Astrocyte (in vitro differentiated cells and primary cell): Measurements from ENCODE around the gene PRKRA. TPM values are rescaled to one million over a fixed set of nuclear protein-coding genes. Genes with fewer than 3 reads are reported as not detected.

Source experiments
- DNase-seq: peaks from one replicate; pipeline ENCODE4 v3.0.0-alpha.2; 2010; ENCODE audit warnings: low read depth
- FAIRE-seq: peaks from 2 replicates; lab custom pipeline; 2011; peaks lifted over from hg19 to GRCh38; lab: Jason Lieb, UNC
- H2AFZ ChIP-seq: 2 replicates; pipeline ENCODE4 v1.6.0; 2012; ENCODE audit warnings: low read depth, low read length, inconsistent platforms
- H3K27ac ChIP-seq: 2 replicates; pipeline ENCODE4 v1.5.1; 2011; ENCODE audit warnings: low read depth, low read length, inconsistent platforms
- H3K27me3 ChIP-seq: 2 replicates; pipeline ENCODE4 v1.6.0; 2011; ENCODE audit warnings: low read length, inconsistent platforms; ENCODE audit not compliant: insufficient read depth
- H3K36me3 ChIP-seq: 2 replicates; pipeline ENCODE4 v1.5.1; 2011; ENCODE audit warnings: low read length, inconsistent platforms; ENCODE audit not compliant: insufficient read depth
- H3K4me1 ChIP-seq: 2 replicates; pipeline ENCODE4 v1.5.1; 2011; ENCODE audit warnings: low read length, inconsistent platforms; ENCODE audit not compliant: insufficient read depth
- H3K4me2 ChIP-seq: 2 replicates; pipeline ENCODE4 v1.6.0; 2012; ENCODE audit warnings: low read length, inconsistent platforms
- H3K4me3 ChIP-seq: 2 replicates; pipeline ENCODE4 v1.5.1; 2011; ENCODE audit warnings: low read depth, mild to moderate bottlenecking, low read length, inconsistent platforms; ENCODE audit not compliant: insufficient read depth
- H3K79me2 ChIP-seq: 2 replicates; pipeline ENCODE4 v1.6.0; 2012; ENCODE audit warnings: mild to moderate bottlenecking, low read length, inconsistent platforms; ENCODE audit not compliant: insufficient read depth
- H3K9ac ChIP-seq: 2 replicates; pipeline ENCODE4 v1.6.0; 2012; ENCODE audit warnings: mild to moderate bottlenecking, low read length, inconsistent platforms
- H3K9me3 ChIP-seq: 2 replicates; pipeline ENCODE4 v1.5.1; 2012; ENCODE audit warnings: low read depth, mild to moderate bottlenecking, low read length, inconsistent platforms; ENCODE audit not compliant: insufficient read depth
- H4K20me1 ChIP-seq: 2 replicates; pipeline ENCODE4 v1.6.0; 2012; ENCODE audit warnings: low read length, inconsistent platforms; ENCODE audit not compliant: insufficient read depth
- H3K27ac Mint-ChIP-seq: one replicate; pipeline ENCODE4 v1.8.0; 2021; ENCODE audit warnings: mild to moderate bottlenecking, mixed read lengths; ENCODE audit not compliant: unreplicated experiment
- H3K27me3 Mint-ChIP-seq: one replicate; pipeline ENCODE4 v1.8.0; 2021; ENCODE audit warnings: low read depth, mixed read lengths; ENCODE audit not compliant: unreplicated experiment
- H3K36me3 Mint-ChIP-seq: one replicate; pipeline ENCODE4 v1.8.0; 2021; ENCODE audit warnings: low read depth, mixed read lengths; ENCODE audit not compliant: unreplicated experiment
- H3K4me1 Mint-ChIP-seq: one replicate; pipeline ENCODE4 v1.8.0; 2021; ENCODE audit warnings: low read depth, mixed read lengths; ENCODE audit not compliant: unreplicated experiment
- H3K4me3 Mint-ChIP-seq: one replicate; pipeline ENCODE4 v1.8.0; 2021; ENCODE audit warnings: mild to moderate bottlenecking, moderate library complexity, mixed read lengths; ENCODE audit not compliant: unreplicated experiment
- H3K9me3 Mint-ChIP-seq: one replicate; pipeline ENCODE4 v1.8.0; 2021; ENCODE audit warnings: mild to moderate bottlenecking, mixed read lengths; ENCODE audit not compliant: unreplicated experiment
- CTCF ChIP-seq: IDR thresholded peaks from 2 replicates; pipeline ENCODE4 v1.5.1; 2011; ENCODE audit warnings: low read depth, mild to moderate bottlenecking, inconsistent platforms, low read length, moderate library complexity; ENCODE audit not compliant: insufficient read depth
- EZH2 ChIP-seq: IDR thresholded peaks from 2 replicates; pipeline ENCODE4 v1.6.1; 2012; ENCODE audit warnings: mild to moderate bottlenecking, low read length, inconsistent platforms; ENCODE audit not compliant: insufficient read depth
- total RNA-seq: library from RNA; stranded (reverse); gene quantifications from 2 replicates; pipeline ENCODE4 v1.2.1, GENCODE V29; 2021

Gene PRKRA
- total RNA-seq, 1 donor from 2014 or later = 43.2 TPM

- no peaks in the 10 kb centered on the region for H3K27me3 ChIP-seq
- Mint-ChIP-seq H3K27ac (no peak overlapping the region), H3K4me1 (no peaks in the 10 kb centered on the region)
Observed at GRCh38 chr2:178392215-178392614, 58.8 kb downstream of the PRKRA start.

GRCh38 chr2:178391701-178392100 is 59.3 kb downstream of the PRKRA start:
- H3K4me1 ChIP-seq = no peaks in the 10 kb centered on the region
- H3K27me3 ChIP-seq = no peaks in the 10 kb centered on the region
- TF ChIP-seq EZH2 (no peak), CTCF (no peak)
- no peak overlapping the region for H2AFZ ChIP-seq
- Mint-ChIP-seq H3K36me3 (peaks cover 7% of the 10 kb centered on the region), H3K4me1 (peaks cover 2% of the 10 kb centered on the region), H3K27ac (no peak overlapping the region), H3K9me3 (no peaks in the 10 kb centered on the region), H3K4me3 (no peak overlapping the region), H3K27me3 (no peaks in the 10 kb centered on the region)
- H3K9me3 ChIP-seq = no peaks in the 10 kb centered on the region
- FAIRE-seq = no peak
- DNase-seq = no peak
- no peak overlapping the region for H3K4me2 ChIP-seq
- H3K4me3 ChIP-seq = no peak overlapping the region
- no peaks in the 10 kb centered on the region for H3K79me2 ChIP-seq
- no peak overlapping the region for H3K9ac ChIP-seq
- H4K20me1 ChIP-seq = no peaks in the 10 kb centered on the region
- no peaks in the 10 kb centered on the region for H3K36me3 ChIP-seq
- no peak overlapping the region for H3K27ac ChIP-seq

More at GRCh38 chr2:178392215-178392614, 58.8 kb downstream of the PRKRA start:
- Mint-ChIP-seq H3K36me3 (peaks cover 7% of the 10 kb centered on the region), H3K4me3 (no peak overlapping the region), H3K27me3 (no peaks in the 10 kb centered on the region), H3K9me3 (no peaks in the 10 kb centered on the region)
- H2AFZ ChIP-seq = no peak overlapping the region
- no peaks in the 10 kb centered on the region for H3K79me2 ChIP-seq
- no peak overlapping the region for H3K4me2 ChIP-seq
- no peaks in the 10 kb centered on the region for H3K4me1 ChIP-seq
- FAIRE-seq = no peak
- no peaks in the 10 kb centered on the region for H4K20me1 ChIP-seq
- H3K9ac ChIP-seq = no peak overlapping the region
- H3K9me3 ChIP-seq = no peaks in the 10 kb centered on the region
- H3K36me3 ChIP-seq = no peaks in the 10 kb centered on the region
- H3K4me3 ChIP-seq = no peak overlapping the region
- H3K27ac ChIP-seq = no peak overlapping the region
- no peak for TF ChIP-seq CTCF
- no peak for TF ChIP-seq EZH2
- peak; percentile 12 for DNase-seq

GRCh38 chr2:178388287-178388686 is 62.7 kb downstream of the PRKRA start:
- FAIRE-seq (no peak), DNase-seq (no peak)
- no peak for TF ChIP-seq EZH2
- no peak for TF ChIP-seq CTCF
- Mint-ChIP-seq H3K36me3 (peaks cover 10% of the 10 kb centered on the region), H3K9me3 (no peaks in the 10 kb centered on the region), H3K27me3 (no peaks in the 10 kb centered on the region), H3K4me3 (no peak overlapping the region), H3K4me1 (peaks cover 2% of the 10 kb centered on the region), H3K27ac (no peak overlapping the region)
- no peaks in the 10 kb centered on the region for H4K20me1 ChIP-seq
- H3K9me3 ChIP-seq = no peaks in the 10 kb centered on the region
- no peak overlapping the region for H3K4me2 ChIP-seq
- no peaks in the 10 kb centered on the region for H3K27me3 ChIP-seq
- H3K27ac ChIP-seq = no peak overlapping the region
- H3K36me3 ChIP-seq = peaks cover 8% of the 10 kb centered on the region
- H3K9ac ChIP-seq = no peak overlapping the region
- no peaks in the 10 kb centered on the region for H3K79me2 ChIP-seq
- H3K4me3 ChIP-seq = no peak overlapping the region
- H3K4me1 ChIP-seq = no peaks in the 10 kb centered on the region
- no peak overlapping the region for H2AFZ ChIP-seq
